Retina (tissue), 1 donor: ENCODE data around the gene RPRD2.
"Not testable (repeated sequence)": the region's sequence is repeated elsewhere in the genome, so short reads cannot be mapped to it uniquely, and the experiment has no call there.

Experiments
- DNase-seq: peaks from one replicate; pipeline ENCODE4 v3.0.0-alpha.2; 2016

Gene RPRD2

GRCh38 chr1:150389650-150390049, 25.7 kb downstream of the RPRD2 start:
- DNase-seq, result no peak

- DNase-seq, result no peak
Measured at GRCh38 chr1:150392627-150393026, 28.7 kb downstream of the RPRD2 start.

DNA sequence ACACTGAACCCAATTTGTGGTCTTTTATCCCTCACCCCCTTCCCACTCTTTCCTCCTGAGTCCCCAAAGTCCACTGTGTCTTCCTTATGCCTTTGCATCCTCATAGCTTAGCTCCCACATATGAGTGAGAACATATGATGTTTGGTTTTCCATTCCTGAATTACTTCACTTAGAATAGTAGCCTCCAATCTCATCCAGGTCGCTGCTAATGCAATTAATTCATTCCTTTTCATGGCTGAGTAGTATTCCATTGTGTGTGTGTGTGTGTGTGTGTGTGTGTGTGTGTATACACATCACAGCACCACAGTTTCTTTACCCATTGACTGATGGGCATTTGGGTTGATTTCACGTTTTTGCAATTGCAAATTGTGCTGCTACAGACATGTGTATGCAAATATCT, 31.2 kb downstream of the RPRD2 start:
- not testable (repeated sequence) for DNase-seq

DNA sequence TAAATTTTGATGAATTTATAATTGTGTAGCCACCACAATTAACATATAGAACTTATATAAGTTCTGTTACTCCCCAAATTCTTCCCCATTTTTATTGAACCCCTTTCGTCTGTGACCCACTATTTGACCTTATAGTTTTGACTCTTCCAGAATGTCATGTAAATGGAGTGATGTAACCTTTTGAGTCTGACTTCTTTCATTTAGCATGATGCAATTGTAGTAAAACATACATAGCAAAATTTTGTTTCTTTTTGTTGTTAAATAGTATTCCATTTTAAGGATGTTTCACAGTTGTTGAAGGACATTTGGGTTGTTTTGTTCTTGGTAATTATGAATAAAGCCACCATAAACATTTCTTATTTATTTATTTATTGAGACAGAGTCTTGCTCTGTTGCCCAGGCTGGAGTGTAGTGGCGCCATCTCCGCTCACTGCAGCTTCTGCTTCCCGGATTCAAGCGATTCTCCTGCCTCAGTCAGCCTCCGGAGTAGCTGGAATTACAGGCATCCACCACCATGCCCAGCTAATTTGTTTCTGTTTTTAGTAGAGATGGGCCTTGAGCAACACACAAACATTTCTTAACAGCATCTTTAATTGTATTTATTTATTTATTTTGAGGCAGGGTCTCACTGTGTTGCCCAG, 33.6 kb downstream of the RPRD2 start:
- DNase-seq, result no peak

GRCh38 chr1:150404465-150404864, 40.5 kb downstream of the RPRD2 start:
- no peak for DNase-seq

DNA sequence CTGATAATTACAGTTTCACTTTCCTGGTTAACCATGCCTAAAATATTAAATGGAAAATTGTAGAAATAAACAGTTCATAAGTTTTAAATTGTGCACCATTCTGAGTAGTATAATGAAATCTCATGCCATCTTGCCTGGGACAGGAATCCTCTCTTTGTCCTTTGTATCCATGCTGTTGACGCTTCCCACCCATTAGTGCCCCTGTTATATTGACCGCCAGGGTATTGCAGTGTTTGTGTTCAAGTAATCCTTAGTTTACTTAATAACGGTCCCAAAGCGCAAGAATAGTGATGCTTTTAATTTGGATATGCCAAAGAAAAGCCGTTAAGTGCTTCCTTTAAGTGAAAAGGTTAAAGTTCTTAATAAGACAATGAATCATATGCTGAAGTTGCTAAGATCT, 41.7 kb downstream of the RPRD2 start:
- no peak for DNase-seq

DNA sequence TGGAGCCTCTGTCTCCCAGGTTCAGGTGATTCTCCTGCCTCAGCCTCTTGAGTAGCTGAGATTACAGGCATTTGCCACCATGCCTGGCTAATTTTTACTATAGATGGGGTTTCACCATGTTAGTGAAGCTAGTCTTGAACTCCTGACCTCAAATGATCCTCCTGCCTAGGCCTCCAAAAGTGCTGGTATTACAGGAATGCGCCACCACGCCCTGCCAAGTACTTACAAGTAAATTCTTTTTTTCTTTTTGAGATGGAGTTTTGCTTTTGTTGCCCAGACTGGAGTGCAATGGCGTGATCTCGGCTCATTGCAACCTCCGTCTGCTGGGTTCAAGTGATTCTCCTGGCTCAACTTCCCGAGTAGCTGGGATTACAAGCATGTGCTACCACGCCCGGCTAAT, 42.5 kb downstream of the RPRD2 start:
- DNase-seq, result no peak

DNA sequence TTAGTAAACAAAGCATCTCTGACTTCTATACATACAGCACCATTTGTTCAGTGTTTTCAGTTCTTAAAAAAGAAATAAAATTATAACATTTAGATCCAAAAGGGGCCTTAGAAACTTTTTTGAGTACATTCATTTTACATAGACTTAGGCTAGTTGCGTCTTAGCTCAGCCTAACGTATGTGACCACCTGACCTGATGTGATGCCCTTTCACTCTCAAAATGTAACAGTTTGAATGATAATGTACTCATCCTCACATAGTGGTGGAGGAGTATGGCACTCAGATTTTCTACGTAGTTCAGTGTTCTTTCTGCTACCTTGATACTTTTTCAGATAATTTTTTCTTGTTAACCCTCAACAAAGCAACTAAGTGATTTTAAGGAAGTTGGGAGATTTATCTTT, 43.4 kb downstream of the RPRD2 start:
- DNase-seq, result no peak

GRCh38 chr1:150408800-150409199, 44.9 kb downstream of the RPRD2 start:
- no peak for DNase-seq

DNA sequence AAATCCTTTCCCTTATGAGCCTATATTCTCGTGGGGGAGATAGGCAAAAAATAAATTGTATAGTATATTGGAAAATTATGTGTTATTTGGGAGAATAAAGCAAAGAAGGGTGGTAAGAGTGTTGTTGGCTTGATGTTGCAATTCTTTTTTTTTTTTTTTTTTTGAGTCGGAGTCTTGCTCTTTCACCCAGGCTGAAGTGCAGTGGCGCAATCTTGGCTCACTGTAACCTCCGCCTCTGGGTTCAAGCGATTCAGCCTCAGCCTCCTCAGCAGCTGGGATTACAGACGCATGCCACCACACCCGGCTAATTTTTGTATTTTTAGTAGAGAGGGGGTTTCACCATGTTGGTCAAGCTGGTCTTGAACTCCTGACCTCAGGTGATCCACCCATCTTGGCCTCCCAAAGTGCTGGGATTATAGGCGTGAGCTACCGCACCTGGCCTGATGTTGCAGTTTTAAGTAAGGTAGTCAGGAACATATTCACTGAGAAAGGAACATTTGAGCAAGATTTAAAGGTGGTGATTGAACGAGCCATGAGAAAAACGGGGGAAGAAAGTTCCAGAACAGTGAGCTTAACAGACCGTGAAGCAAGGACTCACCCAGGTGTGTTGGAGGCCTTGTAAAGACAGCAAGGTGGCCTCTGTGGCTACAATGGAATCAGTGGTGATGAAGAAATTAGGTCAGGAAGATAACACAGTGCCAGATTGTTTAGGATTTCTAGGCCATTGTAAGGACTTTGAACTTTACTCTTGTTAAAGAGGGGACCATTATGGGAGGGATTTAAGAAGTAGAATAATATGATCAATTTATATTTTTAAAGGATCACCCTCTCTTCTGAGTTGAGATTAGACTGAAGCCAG, 45.8 kb downstream of the RPRD2 start:
- DNase-seq, result no peak

GRCh38 chr1:150410582-150411101, 46.7 kb downstream of the RPRD2 start:
- no peak for DNase-seq

DNA sequence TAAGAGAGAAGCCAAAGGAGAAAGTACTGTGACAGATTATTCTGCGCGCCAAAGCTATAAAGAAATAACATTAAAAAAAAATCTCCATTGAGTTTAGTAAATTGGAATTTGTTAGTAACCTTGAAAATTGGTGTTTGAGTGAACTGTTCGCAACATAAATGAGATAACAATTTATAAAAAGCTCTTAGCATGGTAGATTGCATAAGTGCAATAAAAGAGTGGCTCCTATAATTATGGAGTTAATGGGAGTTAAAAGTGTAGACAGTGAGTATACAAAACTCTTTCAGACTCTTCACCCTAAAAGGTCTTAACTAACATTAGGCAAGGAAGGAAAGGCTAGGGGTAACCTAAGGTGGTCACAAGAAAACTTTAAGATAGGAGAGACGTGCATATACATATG, 50.6 kb downstream of the RPRD2 start:
- no peak for DNase-seq

GRCh38 chr1:150415800-150416199, 51.9 kb downstream of the RPRD2 start:
- no peak for DNase-seq

DNA sequence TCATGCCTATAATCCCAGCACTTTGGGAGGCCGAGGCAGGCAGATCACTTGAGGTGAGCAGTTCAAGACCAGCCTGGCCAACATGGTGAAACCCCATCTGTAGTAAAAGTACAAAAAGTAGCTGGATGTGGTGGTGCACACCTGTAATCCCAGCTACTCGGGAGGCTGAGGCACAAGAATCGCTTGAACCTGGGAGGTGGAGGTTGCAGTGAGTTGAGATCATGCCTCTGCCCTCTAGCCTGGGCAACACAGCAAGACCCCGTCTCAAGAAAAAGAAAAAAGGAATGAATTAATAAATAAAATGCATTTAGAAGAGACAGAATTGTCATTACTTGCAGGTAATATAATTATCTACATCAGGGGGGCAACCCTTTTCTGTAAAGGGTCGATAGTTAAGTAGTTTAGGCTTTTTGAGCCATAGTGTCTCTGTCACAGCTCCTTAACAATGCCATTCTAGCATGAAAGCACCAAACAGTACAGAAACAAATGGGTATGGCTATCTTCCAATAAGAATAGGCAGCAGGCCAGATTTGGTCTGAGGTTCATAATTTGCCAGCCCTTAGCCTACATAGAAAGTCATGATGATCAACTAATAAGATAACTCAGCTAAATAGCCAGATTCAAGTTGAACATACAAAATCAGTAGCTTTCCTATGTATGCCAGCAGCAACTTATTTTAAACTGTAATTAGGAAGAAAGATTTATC, 56.8 kb downstream of the RPRD2 start:
- no peak for DNase-seq

GRCh38 chr1:150422541-150422940, 58.6 kb downstream of the RPRD2 start:
- DNase-seq, result no peak

DNA sequence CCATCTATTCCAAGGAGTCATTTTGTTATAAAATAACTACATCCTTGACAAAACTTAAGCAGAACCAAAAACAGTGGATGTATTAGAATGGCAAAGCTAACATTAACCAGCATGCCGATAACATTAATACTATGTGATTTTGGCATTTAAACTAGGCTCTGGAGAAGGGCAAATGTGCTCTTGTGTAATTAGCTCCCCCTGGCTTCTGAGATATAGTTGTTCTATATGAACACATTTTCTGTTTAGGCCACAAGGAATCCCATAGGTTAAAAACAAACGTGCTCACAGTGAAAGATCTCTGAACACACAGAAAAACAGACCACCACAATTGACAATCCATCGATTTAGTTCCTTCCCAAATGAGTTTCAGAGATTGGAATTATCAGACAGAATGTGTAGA, 65.9 kb downstream of the RPRD2 start:
- no peak for DNase-seq

DNA sequence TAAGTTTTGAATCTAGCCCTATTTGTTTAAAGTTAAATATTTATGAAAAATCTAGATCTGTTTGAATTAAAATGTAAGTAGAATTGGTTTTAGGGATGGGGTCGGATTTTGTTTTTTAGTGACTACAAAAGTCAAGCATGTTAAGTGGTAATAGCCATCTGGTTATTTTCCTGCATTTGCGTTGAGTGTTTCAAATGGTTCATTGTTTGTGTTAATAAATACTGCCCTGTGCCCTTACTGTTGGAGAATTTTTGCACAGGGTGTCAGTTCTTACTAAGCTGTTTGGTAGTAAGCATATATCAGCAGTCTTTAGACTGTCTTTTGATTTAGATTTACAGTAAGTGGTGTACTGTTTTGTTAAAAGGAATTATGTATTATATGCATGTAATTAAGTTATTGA, 77.2 kb downstream of the RPRD2 start:
- no peak for DNase-seq

DNA sequence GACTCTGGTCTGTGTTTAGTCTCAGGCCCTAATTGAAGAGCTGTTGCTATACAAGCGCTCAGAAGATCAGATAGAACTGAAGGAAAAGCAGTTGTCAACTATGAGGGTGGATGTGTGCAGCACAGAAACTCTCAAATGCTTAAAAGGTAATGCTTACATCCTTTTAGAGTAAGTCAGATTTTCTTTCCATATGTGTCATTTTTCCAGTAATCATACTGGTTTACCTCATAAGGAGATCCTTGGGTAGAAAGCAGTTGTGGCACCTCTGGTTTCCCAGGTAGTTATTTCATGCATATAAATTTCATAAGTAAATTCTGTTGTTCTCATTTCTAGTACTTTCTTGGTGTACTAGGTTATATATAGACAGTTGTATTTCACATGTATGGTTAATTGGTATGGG, 80.3 kb downstream of the RPRD2 start:
- DNase-seq, result no peak

- DNase-seq, result no peak
Measured at GRCh38 chr1:150456146-150456647, 92.2 kb downstream of the RPRD2 start.

DNA sequence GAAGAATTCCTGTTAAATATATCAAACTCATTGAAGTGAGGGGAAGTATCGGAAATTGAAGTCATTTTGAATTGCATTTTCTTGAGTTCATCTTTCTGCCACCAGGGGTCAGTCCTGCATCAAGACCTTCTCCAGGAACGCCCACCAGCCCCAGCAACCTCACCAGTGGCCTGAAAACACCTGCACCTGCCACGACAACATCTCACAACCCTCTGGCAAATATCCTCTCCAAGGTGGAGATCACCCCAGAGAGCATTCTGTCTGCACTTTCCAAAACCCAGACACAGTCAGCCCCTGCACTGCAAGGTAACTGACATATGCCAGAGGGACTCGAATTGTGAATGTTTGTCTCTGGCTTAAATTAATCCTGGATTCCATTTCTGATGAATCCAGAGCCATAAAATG, 100.5 kb downstream of the RPRD2 start:
- DNase-seq, result peak; percentile 74

DNA sequence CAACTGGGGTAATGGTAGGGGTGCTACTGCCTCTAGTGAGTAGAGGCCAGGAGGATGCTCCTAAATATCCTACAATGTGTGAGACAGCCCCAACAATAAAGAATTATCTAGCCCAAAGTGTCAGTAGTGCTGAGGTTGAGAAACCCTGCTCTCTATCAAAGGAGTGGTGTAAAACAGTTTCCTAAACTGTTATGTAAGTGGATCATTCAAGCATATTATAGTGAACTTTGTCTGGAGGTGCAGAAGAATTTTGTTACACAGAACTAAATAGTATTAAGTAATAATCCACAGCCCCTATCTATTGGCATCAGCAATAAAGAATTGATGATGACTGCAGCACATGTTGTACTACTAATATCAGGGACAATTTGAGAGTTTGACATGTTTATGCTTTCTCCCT, 103.0 kb downstream of the RPRD2 start:
- DNase-seq, result no peak

- no peak for DNase-seq
Measured at GRCh38 chr1:150469291-150469690, 105.3 kb downstream of the RPRD2 start.

- DNase-seq, result no peak
Measured at GRCh38 chr1:150472601-150473200, 108.8 kb downstream of the RPRD2 start.
